ENCODE measurements around the gene QRICH2.
"Not testable (repeated sequence)": the region's sequence is repeated elsewhere in the genome, so short reads cannot be mapped to it uniquely, and the experiment has no call there.

Gene QRICH2

GRCh38 chr17:76262732-76263344 is 45.2 kb downstream of the QRICH2 start:
- Histone ChIP-seq H3K27ac (ENCODE audit: poor library complexity, severe bottlenecking) (peak overlapping the region; percentile 75), H3K4me3 (ENCODE audit: severe bottlenecking) (no peak overlapping the region), H3K36me3 (ENCODE audit: low read depth) (peaks cover 6% of the 10 kb centered on the region), H3K27me3 (ENCODE audit: insufficient read depth, poor library complexity, severe bottlenecking) (no peaks in the 10 kb centered on the region), H3K4me1 (ENCODE audit: insufficient read depth, poor library complexity, severe bottlenecking) (peaks cover 35% of the 10 kb centered on the region), H3K9me3 (ENCODE audit: severe bottlenecking) (no peaks in the 10 kb centered on the region)
- no peak for TF ChIP-seq CTCF (IDR thresholded peaks at IDR 0.05; ENCODE audit: poor library complexity, severe bottlenecking)
- ATAC-seq (ENCODE audit: low read depth), result no peak
- no peak for DNase-seq (ENCODE audit: low spot score)

- Histone ChIP-seq H3K36me3 (ENCODE audit: low read depth) (no peaks in the 10 kb centered on the region), H3K9me3 (ENCODE audit: severe bottlenecking) (no peaks in the 10 kb centered on the region), H3K27ac (ENCODE audit: poor library complexity, severe bottlenecking) (no peak overlapping the region), H3K4me1 (ENCODE audit: insufficient read depth, poor library complexity, severe bottlenecking) (peaks cover 25% of the 10 kb centered on the region), H3K27me3 (ENCODE audit: insufficient read depth, poor library complexity, severe bottlenecking) (no peaks in the 10 kb centered on the region), H3K4me3 (ENCODE audit: severe bottlenecking) (no peak overlapping the region)
- ATAC-seq (ENCODE audit: low read depth) (no peak), DNase-seq (ENCODE audit: low spot score) (no peak)
- no peak for TF ChIP-seq CTCF (IDR thresholded peaks at IDR 0.05; ENCODE audit: poor library complexity, severe bottlenecking)
These were observed 46.5 kb downstream of the QRICH2 start for GRCh38 chr17:76261421-76262215.

GRCh38 chr17:76260669-76261068 is 47.4 kb downstream of the QRICH2 start:
- no peak overlapping the region for H3K27ac ChIP-seq (ENCODE audit: poor library complexity, severe bottlenecking)

GRCh38 chr17:76260220-76260619 is 47.9 kb downstream of the QRICH2 start:
- Histone ChIP-seq H3K36me3 (ENCODE audit: low read depth) (no peaks in the 10 kb centered on the region), H3K9me3 (ENCODE audit: severe bottlenecking) (no peaks in the 10 kb centered on the region), H3K4me3 (ENCODE audit: severe bottlenecking) (no peak overlapping the region), H3K4me1 (ENCODE audit: insufficient read depth, poor library complexity, severe bottlenecking) (peaks cover 23% of the 10 kb centered on the region), H3K27ac (ENCODE audit: poor library complexity, severe bottlenecking) (no peak overlapping the region), H3K27me3 (ENCODE audit: insufficient read depth, poor library complexity, severe bottlenecking) (no peaks in the 10 kb centered on the region)
- TF ChIP-seq CTCF (IDR thresholded peaks at IDR 0.05; ENCODE audit: poor library complexity, severe bottlenecking), result no peak
- no peak for DNase-seq (ENCODE audit: low spot score)
- no peak for ATAC-seq (ENCODE audit: low read depth)

More at GRCh38 chr17:76260669-76261068, 47.4 kb downstream of the QRICH2 start:
- Histone ChIP-seq H3K9me3 (ENCODE audit: severe bottlenecking) (no peaks in the 10 kb centered on the region), H3K4me1 (ENCODE audit: insufficient read depth, poor library complexity, severe bottlenecking) (peaks cover 23% of the 10 kb centered on the region), H3K36me3 (ENCODE audit: low read depth) (no peaks in the 10 kb centered on the region), H3K4me3 (ENCODE audit: severe bottlenecking) (no peak overlapping the region), H3K27me3 (ENCODE audit: insufficient read depth, poor library complexity, severe bottlenecking) (no peaks in the 10 kb centered on the region)
- no peak for TF ChIP-seq CTCF (IDR thresholded peaks at IDR 0.05; ENCODE audit: poor library complexity, severe bottlenecking)
- ATAC-seq (ENCODE audit: low read depth) (no peak), DNase-seq (ENCODE audit: low spot score) (no peak)

GRCh38 chr17:76256430-76257050 is 51.5 kb downstream of the QRICH2 start:
- DNase-seq (ENCODE audit: low spot score), result peak; percentile 31
- H3K36me3 ChIP-seq (ENCODE audit: low read depth); ATAC-seq (ENCODE audit: low read depth); H3K27me3 ChIP-seq (ENCODE audit: insufficient read depth, poor library complexity, severe bottlenecking); H3K4me3 ChIP-seq (ENCODE audit: severe bottlenecking); H3K9me3 ChIP-seq (ENCODE audit: severe bottlenecking); H3K27ac ChIP-seq (ENCODE audit: poor library complexity, severe bottlenecking): not testable (repeated sequence)
- H3K4me1 ChIP-seq (ENCODE audit: insufficient read depth, poor library complexity, severe bottlenecking), result peaks cover 15% of the 10 kb centered on the region
